Measurements from ENCODE around the gene FUT7. TPM values are rescaled to one million over a fixed set of nuclear protein-coding genes. Genes with fewer than 3 reads are reported as not detected.
A peak's percentile ranks its signal among the peaks of the same experiment; 100 is the strongest.

The FUT7 gene
- polyA plus RNA-seq, 4 donors, result 0.09 to 0.90 TPM; not detected in 2

DNA sequence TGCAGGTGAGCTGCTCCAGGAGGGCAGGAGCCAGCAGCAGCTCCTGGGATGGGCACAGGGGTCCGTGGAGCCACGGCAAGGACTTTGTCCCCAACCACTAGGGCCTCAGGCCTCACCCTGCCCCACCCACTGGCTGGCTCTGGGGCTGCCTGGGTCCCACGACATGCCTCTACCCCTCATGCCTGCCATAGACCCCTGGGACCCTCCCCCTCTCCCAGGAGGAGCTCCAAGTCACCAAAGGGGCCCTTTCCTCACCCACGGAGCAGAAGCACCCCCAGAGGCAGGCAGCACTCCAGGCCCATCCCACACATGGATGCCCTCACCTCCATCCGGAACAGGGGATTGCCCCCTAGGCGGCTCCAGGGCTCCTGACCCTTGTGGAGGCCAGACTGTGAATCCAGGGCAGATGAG, 10.3 kb downstream of the FUT7 start:
- WGBS, 3 donors, result 17 to 66% (median 54%) methylated on average over 6 of the region's 6 CpGs
- peaks cover 0 to 42% (median 3%) of the 10 kb centered on the region in 3 donors for H3K36me3 ChIP-seq (ENCODE audit: control insufficient read depth in 3 of 3, insufficient read depth in 2 of 3, low read depth in 1 of 3, low read length in 3 of 3)
- DNase-seq, result peak in 1 of 2 donors; percentile 54
- peaks cover 0 to 26% (median 4%) of the 10 kb centered on the region in 3 donors for H3K4me1 ChIP-seq (ENCODE audit: control insufficient read depth in 3 of 3, insufficient read depth in 2 of 3, low read depth in 1 of 3, low read length in 2 of 3)
- H3K27me3 ChIP-seq (ENCODE audit: control insufficient read depth in 3 of 3, insufficient read depth in 3 of 3, low read length in 3 of 3), result no peaks in the 10 kb centered on the region
- H3K27ac ChIP-seq (ENCODE audit: low read depth in 1 of 3, low read length in 2 of 3), result no peak overlapping the region
- H3K4me3 ChIP-seq (ENCODE audit: low read depth in 1 of 3, low read length in 3 of 3), result no peak overlapping the region
- FAIRE-seq, result no peak
- H3K9me3 ChIP-seq (ENCODE audit: control insufficient read depth in 2 of 2, insufficient read depth in 1 of 2, low read depth in 1 of 2, low read length in 1 of 2), result no peaks in the 10 kb centered on the region

- WGBS, 3 donors, result 70 to 89% (median 86%) methylated on average over 29 to 32 of the region's 32 CpGs
- FAIRE-seq, result no peak
- DNase-seq, result no peak
- peaks cover 0 to 48% (median 3%) of the 10 kb centered on the region in 3 donors for H3K36me3 ChIP-seq (ENCODE audit: control insufficient read depth in 3 of 3, insufficient read depth in 2 of 3, low read depth in 1 of 3, low read length in 3 of 3)
- no peak overlapping the region for H3K27ac ChIP-seq (ENCODE audit: low read depth in 1 of 3, low read length in 2 of 3)
- peaks cover 0 to 24% (median 4%) of the 10 kb centered on the region in 3 donors for H3K4me1 ChIP-seq (ENCODE audit: control insufficient read depth in 3 of 3, insufficient read depth in 2 of 3, low read depth in 1 of 3, low read length in 2 of 3)
- no peaks in the 10 kb centered on the region for H3K27me3 ChIP-seq (ENCODE audit: control insufficient read depth in 3 of 3, insufficient read depth in 3 of 3, low read length in 3 of 3)
- no peak overlapping the region for H3K4me3 ChIP-seq (ENCODE audit: low read depth in 1 of 3, low read length in 3 of 3)
- H3K9me3 ChIP-seq (ENCODE audit: control insufficient read depth in 2 of 2, insufficient read depth in 1 of 2, low read depth in 1 of 2, low read length in 1 of 2), result no peaks in the 10 kb centered on the region
These were observed 10.9 kb downstream of the FUT7 start for GRCh38 chr9:137020771-137021567.

- no peak for FAIRE-seq
- no peak for DNase-seq
- H3K4me3 ChIP-seq (ENCODE audit: low read depth in 1 of 3, low read length in 3 of 3), result no peak overlapping the region
- H3K36me3 ChIP-seq (ENCODE audit: control insufficient read depth in 3 of 3, insufficient read depth in 2 of 3, low read depth in 1 of 3, low read length in 3 of 3), result peaks cover 0 to 55% (median 3%) of the 10 kb centered on the region in 3 donors
- peaks cover 0 to 4% of the 10 kb centered on the region in 2 donors for H3K9me3 ChIP-seq (ENCODE audit: control insufficient read depth in 2 of 2, insufficient read depth in 1 of 2, low read depth in 1 of 2, low read length in 1 of 2)
- no peak overlapping the region for H3K27ac ChIP-seq (ENCODE audit: low read depth in 1 of 3, low read length in 2 of 3)
- 90 to 94% (median 92%) methylated on average over 34 of the region's 34 CpGs for WGBS, 3 donors
- H3K27me3 ChIP-seq (ENCODE audit: control insufficient read depth in 3 of 3, insufficient read depth in 3 of 3, low read length in 3 of 3), result no peaks in the 10 kb centered on the region
- H3K4me1 ChIP-seq (ENCODE audit: control insufficient read depth in 3 of 3, insufficient read depth in 2 of 3, low read depth in 1 of 3, low read length in 2 of 3), result peaks cover 0 to 21% (median 4%) of the 10 kb centered on the region in 3 donors
These were observed 11.8 kb downstream of the FUT7 start for GRCh38 chr9:137019891-137020683.

DNA sequence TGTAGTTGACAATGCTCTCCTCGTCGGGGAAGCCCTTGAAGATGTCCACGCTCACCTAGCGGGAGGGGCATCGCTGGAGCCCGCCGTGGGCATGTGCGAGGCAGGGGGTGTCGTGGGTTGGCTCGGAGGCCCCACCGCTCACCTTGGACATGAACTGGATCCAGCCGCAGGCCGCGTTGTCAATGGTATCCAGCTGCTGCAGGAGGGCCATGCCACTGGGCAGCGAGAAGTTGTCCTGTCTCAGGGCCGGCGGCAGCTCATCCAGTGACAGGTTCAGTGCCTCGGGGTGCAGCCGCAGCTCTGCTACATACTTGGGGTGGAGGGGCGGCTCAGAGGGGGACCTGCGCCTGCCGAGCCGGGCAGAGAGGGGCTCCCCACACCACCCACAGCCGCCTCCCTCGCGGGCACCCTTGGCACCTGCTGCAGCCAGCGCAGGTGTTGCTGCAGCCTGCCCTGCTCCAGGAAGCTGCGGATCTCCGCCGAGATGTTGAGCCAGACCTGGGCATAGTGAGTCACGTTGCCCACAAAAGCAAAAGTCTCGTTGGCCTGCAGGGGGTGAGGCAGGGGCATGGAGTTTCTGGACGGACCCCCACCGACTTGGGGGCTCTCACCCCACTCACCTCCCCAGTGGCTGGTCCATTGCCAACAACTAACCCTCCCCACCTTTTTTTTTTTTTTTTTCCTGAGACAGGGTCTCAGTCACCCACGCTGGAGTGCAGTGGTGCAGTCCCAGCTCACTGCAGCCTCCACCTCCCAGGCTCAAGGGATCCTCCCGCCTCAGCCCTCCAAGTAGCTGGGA, 12.9 kb downstream of the FUT7 start:
- Histone ChIP-seq H3K9me3 (ENCODE audit: control insufficient read depth in 2 of 2, insufficient read depth in 1 of 2, low read depth in 1 of 2, low read length in 1 of 2) (peaks cover 0 to 4% of the 10 kb centered on the region in 2 donors), H3K36me3 (ENCODE audit: control insufficient read depth in 3 of 3, insufficient read depth in 2 of 3, low read depth in 1 of 3, low read length in 3 of 3) (peaks cover 2 to 65% (median 3%) of the 10 kb centered on the region in 3 donors), H3K27ac (ENCODE audit: low read depth in 1 of 3, low read length in 2 of 3) (no peak overlapping the region), H3K4me3 (ENCODE audit: low read depth in 1 of 3, low read length in 3 of 3) (no peak overlapping the region), H3K27me3 (ENCODE audit: control insufficient read depth in 3 of 3, insufficient read depth in 3 of 3, low read length in 3 of 3) (no peaks in the 10 kb centered on the region), H3K4me1 (ENCODE audit: control insufficient read depth in 3 of 3, insufficient read depth in 2 of 3, low read depth in 1 of 3, low read length in 2 of 3) (peaks cover 0 to 21% (median 4%) of the 10 kb centered on the region in 3 donors)
- DNase-seq (no peak), FAIRE-seq (no peak)
- 72 to 92% (median 75%) methylated on average over 29 to 36 of the region's 36 CpGs for WGBS, 3 donors

- no peaks in the 10 kb centered on the region for H3K27me3 ChIP-seq (ENCODE audit: control insufficient read depth in 3 of 3, insufficient read depth in 3 of 3, low read length in 3 of 3)
- DNase-seq, result no peak
These were observed 13.9 kb downstream of the FUT7 start for GRCh38 chr9:137017791-137018497.

GRCh38 chr9:137017071-137017470, 14.8 kb downstream of the FUT7 start:
- Histone ChIP-seq H3K9me3 (ENCODE audit: control insufficient read depth in 2 of 2, insufficient read depth in 1 of 2, low read depth in 1 of 2, low read length in 1 of 2) (peaks cover 0 to 4% of the 10 kb centered on the region in 2 donors), H3K4me1 (ENCODE audit: control insufficient read depth in 3 of 3, insufficient read depth in 2 of 3, low read depth in 1 of 3, low read length in 2 of 3) (peaks cover 0 to 8% (median 3%) of the 10 kb centered on the region in 3 donors), H3K4me3 (ENCODE audit: low read depth in 1 of 3, low read length in 3 of 3) (no peak overlapping the region), H3K27me3 (ENCODE audit: control insufficient read depth in 3 of 3, insufficient read depth in 3 of 3, low read length in 3 of 3) (no peaks in the 10 kb centered on the region), H3K36me3 (ENCODE audit: control insufficient read depth in 3 of 3, insufficient read depth in 2 of 3, low read depth in 1 of 3, low read length in 3 of 3) (peaks cover 2 to 71% (median 3%) of the 10 kb centered on the region in 3 donors), H3K27ac (ENCODE audit: low read depth in 1 of 3, low read length in 2 of 3) (no peak overlapping the region)
- 97 to 99% (median 98%) methylated on average over 28 of the region's 28 CpGs for WGBS, 3 donors
- no peak for DNase-seq
- FAIRE-seq, result no peak

More at GRCh38 chr9:137017791-137018497, 13.9 kb downstream of the FUT7 start:
- H3K36me3 ChIP-seq (ENCODE audit: control insufficient read depth in 3 of 3, insufficient read depth in 2 of 3, low read depth in 1 of 3, low read length in 3 of 3), result peaks cover 2 to 66% (median 3%) of the 10 kb centered on the region in 3 donors
- no peak for FAIRE-seq
- 92 to 93% (median 93%) methylated on average over 40 to 45 of the region's 45 CpGs for WGBS, 3 donors
- H3K4me1 ChIP-seq (ENCODE audit: control insufficient read depth in 3 of 3, insufficient read depth in 2 of 3, low read depth in 1 of 3, low read length in 2 of 3), result peaks cover 0 to 16% (median 3%) of the 10 kb centered on the region in 3 donors
- H3K4me3 ChIP-seq (ENCODE audit: low read depth in 1 of 3, low read length in 3 of 3), result no peak overlapping the region
- peaks cover 0 to 4% of the 10 kb centered on the region in 2 donors for H3K9me3 ChIP-seq (ENCODE audit: control insufficient read depth in 2 of 2, insufficient read depth in 1 of 2, low read depth in 1 of 2, low read length in 1 of 2)
- no peak overlapping the region for H3K27ac ChIP-seq (ENCODE audit: low read depth in 1 of 3, low read length in 2 of 3)

DNA sequence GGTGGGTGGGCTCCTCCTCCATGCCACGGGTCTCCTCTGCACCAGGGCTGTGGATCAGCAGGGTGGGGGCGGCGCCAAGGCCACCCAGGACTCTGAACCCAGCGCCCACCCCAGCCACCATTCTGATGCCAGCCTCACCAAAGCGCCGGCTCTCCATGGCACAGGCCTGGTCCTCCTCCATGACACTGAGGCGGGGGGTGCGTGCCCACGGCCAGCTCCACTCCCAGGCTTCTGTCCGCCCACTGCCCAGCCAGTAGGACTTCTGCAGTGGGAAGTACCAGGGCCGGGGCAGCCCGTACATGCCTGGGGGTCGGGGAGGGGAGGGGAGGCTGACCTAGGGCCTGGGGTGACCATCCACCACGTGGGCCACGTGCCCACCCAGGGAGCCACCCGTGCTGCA, 15.5 kb downstream of the FUT7 start:
- Histone ChIP-seq H3K4me3 (ENCODE audit: low read depth in 1 of 3, low read length in 3 of 3) (no peak overlapping the region), H3K4me1 (ENCODE audit: control insufficient read depth in 3 of 3, insufficient read depth in 2 of 3, low read depth in 1 of 3, low read length in 2 of 3) (peaks cover 0 to 4% (median 0%) of the 10 kb centered on the region in 3 donors), H3K27ac (ENCODE audit: low read depth in 1 of 3, low read length in 2 of 3) (no peak overlapping the region), H3K9me3 (ENCODE audit: control insufficient read depth in 2 of 2, insufficient read depth in 1 of 2, low read depth in 1 of 2, low read length in 1 of 2) (peaks cover 0 to 4% of the 10 kb centered on the region in 2 donors), H3K36me3 (ENCODE audit: control insufficient read depth in 3 of 3, insufficient read depth in 2 of 3, low read depth in 1 of 3, low read length in 3 of 3) (peaks cover 2 to 75% (median 3%) of the 10 kb centered on the region in 3 donors), H3K27me3 (ENCODE audit: control insufficient read depth in 3 of 3, insufficient read depth in 3 of 3, low read length in 3 of 3) (no peaks in the 10 kb centered on the region)
- FAIRE-seq, result no peak
- DNase-seq, result no peak
- 96 to 97% (median 97%) methylated on average over 13 to 16 of the region's 16 CpGs for WGBS, 3 donors
